DND-41 (cell line): ENCODE results near the gene ZXDC.

Experiments used
- ATAC-seq: fragments of 200-7000 bp; cut with Tn5 transposase; 3 replicates; pipeline ENCODE4 v1.9.1; 2021; ENCODE audit warnings: low read depth; ENCODE audit not compliant: insufficient read depth
- DNase-seq: peaks from one replicate; pipeline ENCODE4 v3.0.0-alpha.2; 2020
- H2AFZ ChIP-seq: 2 replicates; pipeline ENCODE4 v1.6.0; 2012; ENCODE audit warnings: low read depth, low read length
- H3K27ac ChIP-seq: 2 replicates; pipeline ENCODE4 v1.5.1; 2012; ENCODE audit warnings: low read length, inconsistent platforms
- H3K27me3 ChIP-seq: fragments of 200-600 bp; sonication (generic); 2 replicates; pipeline ENCODE4 v1.6.0; 2012; ENCODE audit warnings: low read length, mild to moderate bottlenecking, inconsistent platforms; ENCODE audit not compliant: insufficient read depth, poor library complexity
- H3K36me3 ChIP-seq: 2 replicates; pipeline ENCODE4 v1.5.1; 2012; ENCODE audit warnings: low read length, inconsistent platforms; ENCODE audit not compliant: insufficient read depth
- H3K4me1 ChIP-seq: 2 replicates; pipeline ENCODE4 v1.5.1; 2012; ENCODE audit warnings: mild to moderate bottlenecking, low read length; ENCODE audit not compliant: insufficient read depth
- H3K4me2 ChIP-seq: 2 replicates; pipeline ENCODE4 v1.6.0; 2012; ENCODE audit warnings: mild to moderate bottlenecking, moderate library complexity, low read length, inconsistent platforms; ENCODE audit not compliant: insufficient read depth
- H3K4me3 ChIP-seq, 2 experiments: fragments of 200-600 bp in 1 of 2; shearing (Covaris generic) in 1 of 2; 2 replicates each; pipeline ENCODE4 v1.5.1; 2012 to 2016; ENCODE audit warnings: inconsistent platforms in 2 of 2, low read length in 2 of 2, mild to moderate bottlenecking in 2 of 2, low read depth in 1 of 2, moderate library complexity in 1 of 2
- H3K79me2 ChIP-seq: 2 replicates; pipeline ENCODE4 v1.6.0; 2012; ENCODE audit warnings: low read length, inconsistent platforms; ENCODE audit not compliant: insufficient read depth
- H3K9ac ChIP-seq: 2 replicates; pipeline ENCODE4 v1.6.0; 2012; ENCODE audit warnings: low read depth, mild to moderate bottlenecking, inconsistent platforms, low read length, moderate library complexity
- H3K9me3 ChIP-seq: 2 replicates; pipeline ENCODE4 v1.5.1; 2012; ENCODE audit warnings: low read length, moderate library complexity, mild to moderate bottlenecking, inconsistent platforms; ENCODE audit not compliant: insufficient read depth, severe bottlenecking
- H4K20me1 ChIP-seq: 2 replicates; pipeline ENCODE4 v1.6.0; 2012; ENCODE audit warnings: low read length; ENCODE audit not compliant: insufficient read depth
- CTCF ChIP-seq: IDR thresholded peaks from 2 replicates; pipeline ENCODE4 v1.5.1; 2012; ENCODE audit warnings: borderline replicate concordance, low read length, moderate library complexity, mild to moderate bottlenecking; ENCODE audit not compliant: poor library complexity, severe bottlenecking; ENCODE audit errors: extremely low read depth
- EZH2 ChIP-seq: IDR thresholded peaks from 3 replicates; pipeline ENCODE4 v1.6.1; 2012; ENCODE audit warnings: borderline replicate concordance, low read depth, mild to moderate bottlenecking, moderate library complexity, low read length, inconsistent platforms; ENCODE audit not compliant: severe bottlenecking

Gene ZXDC

GRCh38 chr3:126439968-126440708, 35.6 kb downstream of the ZXDC start:
- TF ChIP-seq EZH2 (no peak), CTCF (no peak)
- Histone ChIP-seq H3K27ac (no peak overlapping the region), H3K9me3 (no peaks in the 10 kb centered on the region), H4K20me1 (peaks cover 14% of the 10 kb centered on the region), H3K79me2 (no peaks in the 10 kb centered on the region), H2AFZ (no peak overlapping the region), H3K9ac (no peak overlapping the region), H3K4me1 (no peaks in the 10 kb centered on the region), H3K4me3 (no peak overlapping the region), H3K4me2 (no peak overlapping the region), H3K27me3 (no peaks in the 10 kb centered on the region), H3K36me3 (peaks cover 72% of the 10 kb centered on the region)
- DNase-seq (no peak), ATAC-seq (no peak)

GRCh38 chr3:126439346-126439967, 36.2 kb downstream of the ZXDC start:
- H3K27me3 ChIP-seq: no peaks in the 10 kb centered on the region
- no peak overlapping the region for H3K9ac ChIP-seq
- H3K27ac ChIP-seq: no peak overlapping the region
- H3K9me3 ChIP-seq: no peaks in the 10 kb centered on the region
- H4K20me1 ChIP-seq: peaks cover 14% of the 10 kb centered on the region
- H3K79me2 ChIP-seq: no peaks in the 10 kb centered on the region
- DNase-seq: no peak
- no peak overlapping the region for H2AFZ ChIP-seq
- H3K4me1 ChIP-seq: no peaks in the 10 kb centered on the region
- no peak overlapping the region for H3K4me3 ChIP-seq
- H3K36me3 ChIP-seq: peaks cover 71% of the 10 kb centered on the region
- no peak overlapping the region for H3K4me2 ChIP-seq
- no peak for ATAC-seq
- TF ChIP-seq CTCF: no peak

- H3K36me3 ChIP-seq: peaks cover 71% of the 10 kb centered on the region
- DNase-seq (no peak), ATAC-seq (no peak)
- peaks cover 14% of the 10 kb centered on the region for H4K20me1 ChIP-seq
- H3K27me3 ChIP-seq: no peaks in the 10 kb centered on the region
- no peak overlapping the region for H3K9ac ChIP-seq
- H3K27ac ChIP-seq: no peak overlapping the region
- no peaks in the 10 kb centered on the region for H3K79me2 ChIP-seq
- TF ChIP-seq EZH2 (no peak), CTCF (no peak)
- H3K9me3 ChIP-seq: no peaks in the 10 kb centered on the region
- H3K4me2 ChIP-seq: no peak overlapping the region
- H3K4me3 ChIP-seq: no peak overlapping the region
- H2AFZ ChIP-seq: no peak overlapping the region
- no peaks in the 10 kb centered on the region for H3K4me1 ChIP-seq
Observed at GRCh38 chr3:126438746-126439145, 36.9 kb downstream of the ZXDC start.
